A204.1 (cell line): ENCODE measurements around the gene TMC4.

ENCODE experiments used
- FAIRE-seq: peaks from 2 replicates; lab custom pipeline; 2012; peaks lifted over from hg19 to GRCh38; lab: Jason Lieb, UNC

The TMC4 gene

DNA sequence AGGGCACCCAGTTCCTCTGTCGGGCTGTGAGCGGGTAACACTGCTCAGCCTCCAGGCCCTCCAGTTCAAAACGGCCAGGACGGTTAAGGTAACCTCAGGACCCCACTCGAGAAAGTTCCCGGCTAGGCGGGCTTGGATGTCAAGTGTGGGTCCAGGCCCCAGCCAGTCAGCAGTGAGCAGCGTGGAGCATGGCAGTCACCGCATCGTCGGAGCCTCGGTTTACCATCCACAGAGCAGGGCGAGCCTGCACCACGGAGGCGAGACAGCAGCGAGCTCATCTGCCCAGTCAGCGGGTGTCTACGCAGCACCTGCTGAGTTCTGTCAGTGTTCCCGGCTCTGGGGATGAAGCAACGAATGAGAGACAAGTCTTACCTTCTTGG is 43.4 kb downstream of the TMC4 start:
- no peak for FAIRE-seq

DNA sequence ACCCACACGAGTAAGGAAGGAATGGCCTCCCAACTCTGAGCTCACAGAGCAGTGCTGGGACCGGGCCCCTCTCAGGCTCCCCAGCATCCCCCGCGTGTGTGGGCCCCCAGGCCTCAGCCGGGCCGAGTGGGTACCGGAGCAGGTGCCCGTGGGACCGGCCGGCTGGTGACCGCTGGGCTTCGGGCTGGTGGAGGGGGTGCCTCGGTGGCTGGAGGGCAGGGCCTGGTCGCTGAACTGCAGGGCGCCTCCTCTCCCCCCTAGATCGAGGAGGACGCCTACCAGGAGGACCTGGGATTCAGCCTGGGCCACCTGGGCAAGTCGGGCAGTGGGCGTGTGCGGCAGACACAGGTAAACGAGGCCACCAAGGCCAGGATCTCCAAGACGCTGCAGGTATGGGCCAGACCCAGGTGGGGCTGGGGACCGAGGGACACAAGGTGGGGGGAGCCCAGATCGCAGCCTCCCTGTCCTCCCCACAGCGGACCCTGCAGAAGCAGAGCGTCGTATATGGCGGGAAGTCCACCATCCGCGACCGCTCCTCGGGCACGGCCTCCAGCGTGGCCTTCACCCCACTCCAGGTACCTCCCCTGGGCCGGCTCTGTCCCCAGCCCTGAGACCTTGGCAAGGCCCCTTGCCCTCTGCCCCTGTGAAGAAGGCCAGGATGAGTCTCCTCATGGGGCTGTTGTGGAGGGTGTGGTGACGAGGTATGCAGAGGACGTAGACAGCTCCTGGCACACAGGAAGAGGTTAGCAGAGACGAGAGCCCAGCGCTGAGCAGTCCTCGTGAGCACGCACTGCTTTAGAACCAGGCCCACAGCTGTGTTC is 44.0 kb downstream of the TMC4 start:
- no peak for FAIRE-seq

DNA sequence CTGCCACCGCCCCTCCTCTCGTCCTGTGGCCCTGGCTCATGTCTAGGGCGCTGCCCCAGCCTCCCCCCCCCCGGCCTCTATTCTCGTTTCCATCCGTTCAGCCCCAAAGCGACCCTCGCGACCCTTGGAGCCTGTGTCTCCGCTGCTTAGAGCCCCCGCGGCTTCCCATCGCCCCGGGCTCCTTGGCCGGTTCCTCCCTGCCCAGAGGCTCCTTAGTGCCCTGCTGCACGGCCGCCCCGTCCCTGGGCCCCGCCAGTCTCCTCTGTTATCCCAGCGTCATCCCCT is 44.6 kb downstream of the TMC4 start:
- FAIRE-seq, result no peak

DNA sequence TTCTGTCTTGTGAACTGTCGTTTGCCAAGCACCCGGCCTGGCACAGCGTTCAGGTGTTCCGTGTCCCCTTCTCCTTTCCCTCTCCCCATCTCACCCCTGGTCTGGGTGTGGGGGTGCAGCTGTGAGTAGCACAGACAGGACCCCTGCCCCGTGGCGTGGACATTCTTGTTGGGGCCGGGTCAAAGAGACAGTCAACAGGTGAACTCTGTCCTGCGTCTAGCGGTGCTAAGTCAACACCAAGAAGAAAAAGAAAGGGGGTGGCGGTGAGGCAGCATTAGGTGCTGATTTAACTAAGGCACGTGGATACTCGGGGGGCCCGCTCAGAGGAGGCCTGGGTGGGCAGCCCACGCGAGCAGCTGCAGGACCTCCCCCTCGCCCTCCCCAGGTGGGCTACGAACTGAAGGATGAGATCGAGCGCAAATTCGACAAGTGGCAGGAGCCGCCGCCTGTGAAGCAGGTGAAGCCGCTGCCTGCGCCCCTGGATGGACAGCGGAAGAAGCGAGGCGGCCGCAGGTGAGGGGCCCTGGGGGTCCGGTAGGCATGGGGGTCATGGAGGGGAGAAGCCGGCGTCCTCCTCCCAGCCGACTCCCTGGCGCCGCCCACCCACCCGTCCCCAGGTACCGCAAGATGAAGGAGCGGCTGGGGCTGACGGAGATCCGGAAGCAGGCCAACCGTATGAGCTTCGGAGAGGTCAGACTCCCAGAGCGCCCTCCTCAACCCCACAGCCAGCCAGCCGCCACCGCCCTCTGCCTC is 45.1 kb downstream of the TMC4 start:
- FAIRE-seq, result no peak

DNA sequence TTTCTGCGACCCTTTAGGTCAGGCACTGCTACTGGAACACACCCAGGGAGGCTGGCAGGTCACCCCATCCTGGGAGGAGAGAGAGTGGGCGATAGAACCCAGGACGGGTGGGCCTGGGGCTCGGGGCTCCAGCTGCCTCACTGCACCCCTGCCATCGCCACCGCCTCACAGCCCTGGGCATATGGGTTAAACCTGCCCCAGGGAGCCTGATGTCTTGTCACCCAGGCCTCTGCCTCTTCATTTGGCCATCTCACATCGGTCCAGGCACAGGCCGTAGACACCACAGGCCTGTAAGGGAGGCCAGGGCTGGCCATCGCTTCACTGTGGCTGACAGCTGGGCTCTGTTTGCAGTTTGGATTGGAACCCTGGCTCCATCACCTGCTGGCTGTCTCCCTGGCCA is 47.2 kb downstream of the TMC4 start:
- no peak for FAIRE-seq

DNA sequence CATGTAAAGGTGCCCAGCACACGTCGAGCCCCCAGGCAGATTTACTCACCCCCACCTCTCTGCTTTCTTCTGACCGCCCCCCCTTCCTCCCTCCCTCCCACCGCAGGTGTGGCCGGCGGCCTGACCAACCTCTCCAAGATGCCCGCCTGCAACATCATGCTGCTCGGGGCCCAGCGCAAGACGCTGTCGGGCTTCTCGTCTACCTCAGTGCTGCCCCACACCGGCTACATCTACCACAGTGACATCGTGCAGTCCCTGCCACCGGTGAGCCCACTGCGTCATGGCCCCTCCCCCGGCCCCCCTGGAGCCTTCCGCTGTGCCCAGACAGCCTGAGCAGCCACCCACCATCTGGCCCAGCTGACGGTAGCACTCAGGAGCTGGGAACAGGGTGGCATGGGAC is 48.6 kb downstream of the TMC4 start:
- FAIRE-seq, result no peak

DNA sequence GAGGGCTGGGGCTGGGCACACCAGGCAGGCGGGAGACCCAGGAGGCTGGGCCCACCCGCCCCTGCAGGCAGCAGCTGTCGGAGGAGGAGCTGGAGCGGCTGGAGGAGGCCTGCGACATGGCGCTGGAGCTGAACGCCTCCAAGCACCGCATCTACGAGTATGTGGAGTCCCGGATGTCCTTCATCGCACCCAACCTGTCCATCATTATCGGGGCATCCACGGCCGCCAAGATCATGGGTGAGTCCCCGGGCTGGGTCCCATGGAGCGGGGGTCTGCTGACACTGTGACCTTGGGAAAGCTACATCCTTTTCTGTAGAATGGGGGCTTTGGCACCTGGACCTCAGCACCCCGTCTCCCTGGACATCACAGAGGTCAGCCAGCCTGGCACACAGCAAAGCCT is 49.3 kb downstream of the TMC4 start:
- FAIRE-seq, result no peak

DNA sequence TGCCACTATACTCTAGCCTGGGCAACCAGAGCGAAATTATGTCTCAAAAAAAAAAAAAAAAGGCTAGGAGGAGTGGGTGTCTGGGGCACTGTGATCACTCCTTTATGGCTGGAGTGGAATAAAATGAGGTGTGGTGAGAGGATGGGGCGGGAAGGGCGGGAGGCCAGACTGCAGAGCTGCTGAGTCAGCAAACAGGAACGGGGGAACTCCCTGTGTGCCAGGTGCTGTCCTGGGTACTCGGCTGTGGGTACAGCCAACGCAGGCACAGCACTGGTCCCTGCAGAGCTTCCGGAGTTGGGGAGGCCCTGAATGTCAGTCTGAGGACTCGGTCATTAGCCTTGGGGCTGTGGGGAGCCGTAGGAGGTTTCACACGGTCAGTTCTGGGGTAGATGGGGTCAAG is 51.7 kb downstream of the TMC4 start:
- FAIRE-seq, result no peak

DNA sequence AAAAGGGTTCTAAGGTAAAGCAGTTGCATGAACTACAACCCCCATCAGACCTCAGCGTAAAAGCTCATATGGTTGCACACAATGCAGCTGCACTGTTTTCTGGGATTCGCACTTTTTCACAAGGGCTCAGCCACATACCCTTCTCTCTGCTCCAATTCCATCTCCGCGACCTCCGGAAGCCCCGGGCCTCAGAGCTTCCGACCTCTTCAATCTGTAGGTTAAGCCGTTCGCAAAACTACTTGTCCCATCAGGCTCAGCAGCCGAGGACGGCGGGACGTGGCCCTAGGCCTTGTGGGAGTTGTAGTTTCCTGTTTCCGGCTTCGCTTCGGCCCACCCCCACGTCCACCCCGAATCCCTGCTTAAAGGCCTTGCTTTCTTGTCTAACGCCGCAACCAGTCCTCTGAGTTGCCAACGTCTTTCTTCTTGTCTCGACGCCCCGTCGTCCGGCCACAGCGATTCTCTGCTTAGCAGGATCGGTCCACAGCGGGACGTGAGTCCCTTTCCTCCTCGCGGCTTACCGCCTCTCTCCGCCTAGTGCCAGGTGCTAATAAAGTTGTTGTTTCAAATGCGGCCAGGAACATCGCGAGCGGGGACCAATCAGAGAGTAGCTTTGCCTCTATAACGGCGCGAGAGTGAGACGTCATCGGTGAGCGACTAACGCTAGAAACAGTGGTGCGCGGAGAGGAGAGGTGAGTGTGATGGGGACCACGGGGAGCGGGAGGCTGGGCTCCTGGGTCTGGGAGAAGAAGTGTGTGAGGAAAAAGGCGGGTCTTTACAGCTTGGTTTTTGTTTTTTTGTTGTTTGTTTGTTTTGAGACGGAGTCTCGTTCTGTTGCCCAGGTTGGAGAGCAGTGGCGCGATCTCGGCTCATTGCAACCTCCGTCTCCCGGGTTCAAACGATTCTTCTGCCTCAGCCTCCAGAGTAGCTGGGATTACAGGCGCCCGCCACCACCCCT is 57.6 kb downstream of the TMC4 start, which contains the start of the genes PRPF31 and TFPT:
TSS of gene PRPF31 (plus strand) at position 646 of the 955 bp plus-strand sequence. CDS start 2,525 bp downstream, outside the sequence.
TSS of gene TFPT (minus strand) at position 549 of the 955 bp plus-strand sequence. CDS start at position 161, 388 bp downstream.
- FAIRE-seq, result peak; percentile 84

DNA sequence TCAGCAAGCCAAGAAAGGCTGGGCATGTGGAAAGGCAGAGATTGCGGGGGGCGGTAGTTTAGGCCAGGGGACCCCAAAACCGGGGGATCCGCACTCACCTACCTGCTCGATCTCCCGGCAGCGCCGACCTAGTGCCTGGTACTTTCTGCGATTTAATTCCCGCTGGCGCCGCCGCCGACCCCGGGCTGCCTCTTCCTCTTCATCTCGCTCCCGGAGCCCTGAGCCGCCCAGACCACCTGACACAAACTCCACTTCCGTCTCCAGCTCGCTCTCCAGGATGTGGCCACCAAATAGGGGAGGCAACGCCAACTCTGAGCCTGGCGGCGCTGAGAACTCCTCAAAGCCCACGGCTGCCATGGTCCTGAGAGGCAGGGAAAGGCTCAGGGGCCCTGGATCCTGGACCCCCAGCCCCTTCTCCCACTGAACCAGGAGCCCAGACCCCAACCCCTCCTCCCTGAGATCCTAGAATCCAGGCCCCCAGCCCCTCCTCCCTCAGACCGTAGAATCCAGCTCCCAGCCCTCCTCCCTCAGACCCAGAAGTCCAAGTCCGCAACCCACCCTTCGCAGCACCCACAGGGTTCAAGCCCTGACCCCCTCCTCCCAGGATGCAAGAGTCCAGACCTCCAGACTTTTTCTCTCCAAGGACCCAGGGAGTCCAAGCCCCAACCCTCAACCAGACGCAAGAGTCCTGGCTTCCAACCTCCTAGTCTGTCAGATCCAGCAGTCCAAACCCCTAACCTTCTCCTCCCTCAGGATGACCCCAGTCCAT is 58.4 kb downstream of the TMC4 start:
- FAIRE-seq, result no peak
